Pancreas (tissue), 10 donors: ENCODE measurements around the gene C2orf76. TPM values are rescaled to one million over a fixed set of nuclear protein-coding genes. Genes with fewer than 3 reads are reported as not detected.
A peak's percentile ranks its signal among the peaks of the same experiment; 100 is the strongest.

ENCODE experiments used
- ATAC-seq, 4 donors: fragments of 200-7000 bp; cut with Tn5 transposase; one replicate each; pipeline versions ENCODE4 v1.8.0 to v1.9.1; 2020; ENCODE audit warnings: mild to moderate bottlenecking in 4 of 4, moderate library complexity in 4 of 4
- DNase-seq, 6 donors: peaks; one replicate each; pipeline ENCODE4 v3.0.0-alpha.2; 2020
- FAIRE-seq: peaks from 2 replicates; lab custom pipeline; 2012; peaks lifted over from hg19 to GRCh38; lab: Jason Lieb, UNC
- H3K27ac ChIP-seq, 4 donors: fragments of 200-600 bp; sonication (generic); 1 replicate in 3 of 4; 2 replicates in 1 of 4; pipeline versions ENCODE4 v1.5.0 to v1.8.0; 2020
- H3K27me3 ChIP-seq, 4 donors: fragments of 200-600 bp; one replicate each; pipeline ENCODE4 v1.8.0; 2021
- H3K36me3 ChIP-seq, 3 donors: fragments of 200-600 bp; sonication (generic) in 1 of 3; one replicate each; pipeline versions ENCODE4 v1.5.0 to v1.8.0; 2020 to 2021
- H3K4me1 ChIP-seq, 3 donors: fragments of 200-600 bp; one replicate each; pipeline ENCODE4 v1.8.0; 2021
- H3K4me3 ChIP-seq, 4 donors: fragments of 200-600 bp; sonication (generic) in 2 of 4; one replicate each; pipeline versions ENCODE4 v1.5.0 to v1.8.0; 2020 to 2021
- H3K9me3 ChIP-seq, 4 donors: fragments of 200-600 bp; one replicate each; pipeline ENCODE4 v1.8.0; 2021
- WGBS, 2 donors: extraction: QIAGEN DNeasy Blood & Tissue Kit; methylation state at CpG; one replicate each; pipeline ENCODE4 v1.1.7; 2013; 5-methylcytosine and 5-hydroxymethylcytosine counted together
- intact Hi-C, 3 donors: fragments of 100-400 bp; cut with DNase I; formaldehyde crosslinking; loops; one replicate each; pipeline versions ENCODE4 v1.11.1 to v1.14.2; 2022
- polyA plus RNA-seq, 2 donors: library from polyadenylated mRNA; stranded (reverse); fragments of 200-250 nt; gene quantifications; one replicate each; pipeline ENCODE4 v1.2.3, GENCODE V29; 2013
- total RNA-seq, 6 donors: library from RNA; stranded (reverse); fragmentation: NEBNext Ultra II Directional in 4 of 6; extraction: Animal tissue kit (Norgen Biotek cat#: 25700) in 4 of 6; gene quantifications; one replicate each; pipeline versions ENCODE4 v1.2.1 to v1.2.4, GENCODE V29; 2021 to 2023
- TF ChIP-seq, protein P1 (sequence below), 4 donors: fragments of 200-600 bp; sonication (generic) in 3 of 4; IDR thresholded peaks; one replicate each; pipeline versions ENCODE4 v1.5.0 to v1.8.0; 2021; ENCODE audit warnings: antibody characterized with exemption in 4 of 4
- donor health status: healthy with polysubstance abuse.
- donor health status: DM: no; HTN: no; CAD: no; lungs with moderate emphysema.
- donor health status: DM: no; HTN: no; CAD: no.
- donor health status: control.
- donor health status: control.
- donor health status: Bipolar disorder and iron deficiency.
- donor health status: DM: yes; HTN: yes; CAD: no.
- donor health status: DM: no; HTN: no; CAD: no.
- donor health status: DM: no; HTN: no; CAD: no.
- donor health status: DM: yes; HTN: yes; CAD: no.

The C2orf76 gene
- total and polyA plus RNA-seq, 8 donors, result 3.8 to 12.0 (median 5.6) TPM

DNA sequence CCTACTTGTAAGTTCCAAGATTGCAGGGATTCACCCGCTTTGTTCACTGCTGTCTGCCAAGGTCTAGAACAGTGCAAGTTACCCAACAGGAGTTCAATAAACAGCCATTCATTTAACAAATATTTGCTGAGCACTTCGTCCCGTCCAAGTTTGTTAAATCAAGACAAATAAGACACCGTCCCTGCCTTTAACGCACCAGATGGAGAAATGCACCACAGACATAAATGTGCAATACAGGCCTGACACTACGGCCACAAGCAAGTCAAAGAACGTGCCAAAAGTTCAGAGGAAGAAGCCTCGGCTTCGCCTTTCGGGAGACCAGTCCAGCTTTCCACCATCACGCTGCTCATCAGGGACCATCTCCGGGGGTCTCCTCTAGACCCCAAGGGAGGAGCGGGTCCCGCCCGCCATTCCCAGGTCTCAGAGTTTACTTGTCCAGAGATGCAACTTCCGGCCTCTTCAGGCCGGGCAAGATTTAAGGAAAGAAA lies 429 bp downstream of the C2orf76 start:
- Histone ChIP-seq H3K4me3 (peak overlapping the region; percentile 50 to 67 (median 64)), H3K36me3 (peaks cover 0 to 14% (median 0%) of the 10 kb centered on the region in 3 donors), H3K27ac (peak overlapping the region; percentile 63 to 84 (median 80)), H3K27me3 (no peaks in the 10 kb centered on the region), H3K9me3 (no peaks in the 10 kb centered on the region), H3K4me1 (peaks cover 7 to 17% (median 8%) of the 10 kb centered on the region in 3 donors)
- intact Hi-C loops, result no loop called here
- TF ChIP-seq, protein P1, sequence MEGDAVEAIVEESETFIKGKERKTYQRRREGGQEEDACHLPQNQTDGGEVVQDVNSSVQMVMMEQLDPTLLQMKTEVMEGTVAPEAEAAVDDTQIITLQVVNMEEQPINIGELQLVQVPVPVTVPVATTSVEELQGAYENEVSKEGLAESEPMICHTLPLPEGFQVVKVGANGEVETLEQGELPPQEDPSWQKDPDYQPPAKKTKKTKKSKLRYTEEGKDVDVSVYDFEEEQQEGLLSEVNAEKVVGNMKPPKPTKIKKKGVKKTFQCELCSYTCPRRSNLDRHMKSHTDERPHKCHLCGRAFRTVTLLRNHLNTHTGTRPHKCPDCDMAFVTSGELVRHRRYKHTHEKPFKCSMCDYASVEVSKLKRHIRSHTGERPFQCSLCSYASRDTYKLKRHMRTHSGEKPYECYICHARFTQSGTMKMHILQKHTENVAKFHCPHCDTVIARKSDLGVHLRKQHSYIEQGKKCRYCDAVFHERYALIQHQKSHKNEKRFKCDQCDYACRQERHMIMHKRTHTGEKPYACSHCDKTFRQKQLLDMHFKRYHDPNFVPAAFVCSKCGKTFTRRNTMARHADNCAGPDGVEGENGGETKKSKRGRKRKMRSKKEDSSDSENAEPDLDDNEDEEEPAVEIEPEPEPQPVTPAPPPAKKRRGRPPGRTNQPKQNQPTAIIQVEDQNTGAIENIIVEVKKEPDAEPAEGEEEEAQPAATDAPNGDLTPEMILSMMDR (IDR thresholded peaks at IDR 0.05), result no peak
- no peak for FAIRE-seq
- WGBS, 2 donors, result 1% methylated on average over 17 of the region's 17 CpGs
- peak; percentile 10 to 27 (median 24) for ATAC-seq
- no peak for DNase-seq

DNA sequence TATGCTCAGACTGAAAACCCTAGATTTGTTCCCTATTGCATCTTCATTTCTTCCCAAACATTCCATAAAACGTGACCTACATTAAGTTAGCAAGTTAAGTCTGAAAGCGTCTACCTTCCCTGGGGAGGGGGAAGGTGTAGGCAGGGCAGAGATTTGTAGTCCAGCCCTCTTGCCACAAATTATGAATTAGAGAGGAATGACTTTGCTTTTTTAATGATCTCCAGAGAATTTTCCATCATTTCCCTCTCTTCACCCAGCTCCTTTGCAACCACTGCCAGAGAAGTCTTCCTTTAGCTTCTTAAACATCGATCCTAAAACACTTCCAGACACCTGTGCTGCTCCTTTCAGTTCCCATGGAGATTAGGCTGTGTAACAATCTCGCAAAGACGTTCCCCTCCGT lies 1.2 kb downstream of the C2orf76 start:
- TF ChIP-seq, protein P1 (IDR thresholded peaks at IDR 0.05), result no peak
- FAIRE-seq (no peak), DNase-seq (no peak), ATAC-seq (no peak)
- Histone ChIP-seq H3K4me3 (peak overlapping the region in 2 of 4 donors; percentile 50 to 61), H3K9me3 (no peaks in the 10 kb centered on the region), H3K36me3 (peaks cover 0 to 6% (median 0%) of the 10 kb centered on the region in 3 donors), H3K4me1 (peaks cover 7 to 17% (median 8%) of the 10 kb centered on the region in 3 donors), H3K27me3 (no peaks in the 10 kb centered on the region), H3K27ac (peak overlapping the region in 2 of 4 donors; percentile 82 to 84)
- 21 to 29% methylated on average over 6 of the region's 6 CpGs for WGBS, 2 donors
- intact Hi-C loops, result no loop called here

DNA sequence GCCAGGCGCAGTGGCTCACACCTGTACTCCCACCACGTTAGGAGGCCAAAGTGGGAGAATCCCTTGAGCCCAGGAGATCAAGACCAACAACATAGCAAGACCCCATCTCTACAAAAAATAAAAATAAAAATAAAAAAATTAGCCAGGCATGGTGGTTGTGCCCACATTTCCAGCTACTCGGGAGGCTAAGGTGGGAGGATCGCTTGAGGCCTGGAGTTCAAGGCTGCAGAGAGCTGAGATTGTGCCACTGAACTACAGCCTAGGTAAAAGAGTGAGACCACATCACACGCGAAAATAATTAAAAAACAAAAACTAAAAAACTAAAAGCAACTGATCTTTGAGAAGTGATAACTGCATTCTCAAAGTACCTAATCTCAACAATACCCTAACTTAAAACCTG lies 1.8 kb downstream of the C2orf76 start:
- no peak overlapping the region for H3K27ac ChIP-seq
- H3K36me3 ChIP-seq, result peaks cover 0 to 2% (median 0%) of the 10 kb centered on the region in 3 donors
- H3K4me1 ChIP-seq, result peaks cover 7 to 17% (median 8%) of the 10 kb centered on the region in 3 donors
- no peaks in the 10 kb centered on the region for H3K27me3 ChIP-seq
- intact Hi-C loops, result no loop called here
- H3K9me3 ChIP-seq, result no peaks in the 10 kb centered on the region
- H3K4me3 ChIP-seq, result no peak overlapping the region
- WGBS, 2 donors, result 74 to 86% methylated on average over 6 of the region's 6 CpGs
- ATAC-seq, result no peak
- FAIRE-seq, result no peak
- DNase-seq, result no peak
- TF ChIP-seq, protein P1 (IDR thresholded peaks at IDR 0.05), result no peak

DNA sequence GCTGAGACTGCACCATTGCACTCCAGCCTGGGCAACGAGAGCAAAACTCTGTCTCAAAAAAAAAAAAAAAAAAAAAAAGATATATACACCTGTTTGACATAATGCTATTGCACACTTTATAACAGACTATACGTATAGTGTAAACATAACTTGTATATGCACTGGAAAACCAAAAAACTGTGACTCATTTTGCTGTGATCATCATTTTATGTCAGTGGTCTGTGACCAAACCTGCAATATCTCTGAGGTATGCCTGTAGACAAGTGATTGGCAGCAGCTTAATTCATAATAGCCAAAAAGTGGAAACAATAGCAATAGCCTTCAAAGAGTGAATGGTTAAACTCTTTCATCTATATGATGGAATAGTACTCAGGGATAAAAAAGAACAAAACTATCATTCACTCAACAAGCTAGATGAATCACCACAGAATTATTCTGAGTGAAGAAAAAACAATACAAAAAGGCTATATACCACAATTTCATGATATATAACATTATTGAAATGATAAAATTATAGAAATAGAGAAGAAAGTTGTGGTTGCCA lies 6.1 kb downstream of the C2orf76 start:
- no peak for DNase-seq
- Histone ChIP-seq H3K27ac (no peak overlapping the region), H3K4me3 (no peak overlapping the region), H3K36me3 (no peaks in the 10 kb centered on the region), H3K9me3 (no peaks in the 10 kb centered on the region), H3K4me1 (peaks cover 0 to 9% (median 7%) of the 10 kb centered on the region in 3 donors), H3K27me3 (no peaks in the 10 kb centered on the region)
- intact Hi-C loops, result no loop called here
- ATAC-seq, result no peak
- TF ChIP-seq, protein P1 (IDR thresholded peaks at IDR 0.05), result no peak
- FAIRE-seq, result no peak
- WGBS, 2 donors, result 90 to 98% methylated on average over 2 of the region's 2 CpGs

DNA sequence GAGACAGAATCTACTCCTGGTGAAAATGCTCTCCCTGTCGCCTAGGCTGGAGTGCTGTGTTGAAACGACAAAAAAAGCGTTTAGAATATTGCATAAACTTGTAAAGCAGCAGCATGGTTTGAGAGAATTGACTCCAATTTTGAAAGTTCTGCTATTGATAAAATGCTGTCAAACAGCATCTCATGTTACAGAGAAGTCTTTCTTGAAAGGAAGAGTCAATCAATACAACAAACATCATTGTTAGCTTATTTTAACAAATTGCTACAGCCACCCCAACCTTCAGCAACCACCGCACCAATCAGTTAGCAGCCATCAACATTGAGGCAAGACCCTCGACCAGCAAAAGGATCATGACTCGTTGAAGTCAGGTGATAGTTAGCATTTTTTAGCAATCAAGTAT lies 6.9 kb downstream of the C2orf76 start:
- DNase-seq (no peak), FAIRE-seq (no peak), ATAC-seq (no peak)
- H3K36me3 ChIP-seq, result no peaks in the 10 kb centered on the region
- TF ChIP-seq, protein P1 (IDR thresholded peaks at IDR 0.05), result no peak
- H3K27me3 ChIP-seq, result no peaks in the 10 kb centered on the region
- intact Hi-C loops, result no loop called here
- no peak overlapping the region for H3K27ac ChIP-seq
- no peaks in the 10 kb centered on the region for H3K9me3 ChIP-seq
- WGBS, 2 donors, result 69 to 70% methylated on average over 6 of the region's 6 CpGs
- H3K4me3 ChIP-seq, result no peak overlapping the region
- peaks cover 0 to 3% (median under 1%) of the 10 kb centered on the region in 3 donors for H3K4me1 ChIP-seq
